ENCODE data around the gene GJA3. TPM values are rescaled to one million over a fixed set of nuclear protein-coding genes. Genes with fewer than 3 reads are reported as not detected.

GJA3 gene
- total and polyA plus RNA-seq, 2 of the 4 experiments (the other 2 are of a cell fraction): 1.5 to 2.7 TPM

- DNase-seq: no peak
- no peak overlapping the region for H3K4me2 ChIP-seq (ENCODE audit: low read depth, low read length)
- H3K27me3 ChIP-seq (ENCODE audit: control insufficient read depth, insufficient read depth, low read length): peaks cover 10% of the 10 kb centered on the region
- intact Hi-C loops (cut with micrococcal nuclease): no loop called here
- no peak overlapping the region for H3K14ac ChIP-seq (replicated peaks; ENCODE audit: low read depth, low read length)
- WGBS, 2 experiments (ENCODE audit: extremely low coverage in 2 of 2, insufficient read length in 1 of 2): 91% methylated on average over 6 of the region's 18 CpGs; no CpG with 5 or more reads in 1 of the 2 experiments
- H3K4ac ChIP-seq (ENCODE audit: low read depth, low read length): no peak overlapping the region
- H2AK5ac ChIP-seq (ENCODE audit: low read depth, low read length): no peak overlapping the region
- dilution Hi-C loops (cut with HindIII; ENCODE audit: low sequenced_read_pairs, unreplicated experiment): no loop called here
- peaks cover 7% of the 10 kb centered on the region for H3K4me1 ChIP-seq (ENCODE audit: control insufficient read depth, insufficient read depth, low read length)
- no peak overlapping the region for H4K91ac ChIP-seq (ENCODE audit: insufficient read depth, low read depth, low read length)
- no peak overlapping the region for H3K4me3 ChIP-seq (ENCODE audit: insufficient read depth, low read depth, low read length)
- no peaks in the 10 kb centered on the region for H3K79me1 ChIP-seq (ENCODE audit: low read depth in 1 of 2, low read length in 2 of 2)
- H3K9ac ChIP-seq (ENCODE audit: low read depth, low read length): no peak overlapping the region
- H2BK15ac ChIP-seq (ENCODE audit: low read depth, low read length): no peak overlapping the region
- H3K27ac ChIP-seq (ENCODE audit: insufficient read depth, low read length): no peak overlapping the region
- no peak overlapping the region for H2AFZ ChIP-seq (replicated peaks; ENCODE audit: low read length, poor library complexity)
- no peak overlapping the region for H3K23ac ChIP-seq (ENCODE audit: low read depth, low read length)
- no peak overlapping the region for H2AK9ac ChIP-seq (replicated peaks; ENCODE audit: low read depth, low read length, poor library complexity)
- ChIA-PET CTCF (no interaction called here), POLR2A (ENCODE audit: unreplicated experiment) (no interaction called here)
- ATAC-seq (ENCODE audit: low read depth): no peak
- no peak overlapping the region for H4K5ac ChIP-seq (ENCODE audit: low read depth, low read length)
- no peaks in the 10 kb centered on the region for H3K9me1 ChIP-seq (ENCODE audit: insufficient read depth, low read length)
- no peaks in the 10 kb centered on the region for H4K20me1 ChIP-seq (ENCODE audit: insufficient read depth, low read length)
- H4K8ac ChIP-seq (ENCODE audit: low read depth in 2 of 2, low read length in 2 of 2): no peak overlapping the region
- no peaks in the 10 kb centered on the region for H3K9me3 ChIP-seq (ENCODE audit: control insufficient read depth, insufficient read depth, low read length)
- in situ Hi-C loops (cut with MboI; ENCODE audit: low sequenced_read_pairs): no loop called here
- no peak overlapping the region for H3K18ac ChIP-seq (ENCODE audit: low read depth, low read length)
- no peak overlapping the region for H2BK5ac ChIP-seq (ENCODE audit: low read depth, low read length, poor library complexity, severe bottlenecking)
- H2BK120ac ChIP-seq (ENCODE audit: low read depth, low read length): no peak overlapping the region
- no peak overlapping the region for H2BK20ac ChIP-seq (ENCODE audit: low read depth, low read length)
- BruUV-seq (replicated peaks): no TSS peak
- H3K56ac ChIP-seq (ENCODE audit: extremely low read depth, insufficient read depth, low read length): no peak overlapping the region
- no peaks in the 10 kb centered on the region for H3K36me3 ChIP-seq (ENCODE audit: control insufficient read depth, insufficient read depth, low read length)
- TF ChIP-seq POLR2A (IDR thresholded peaks at IDR 0.05; ENCODE audit: low read depth, low read length) (no peak), SMC3 (IDR thresholded peaks at IDR 0.05; ENCODE audit: low read depth, low read length) (no peak)
Observed at GRCh38 chr13:20129076-20129475, 31.8 kb downstream of the GJA3 start.
